Heart left ventricle (tissue), 16 donors: ENCODE data around the gene PLCB4. TPM values are rescaled to one million over a fixed set of nuclear protein-coding genes. Genes with fewer than 3 reads are reported as not detected.

Experiments used
- ATAC-seq, 4 donors: fragments of 200-7000 bp; cut with Tn5 transposase; one replicate each; pipeline ENCODE4 v1.9.1; 2020 to 2022; ENCODE audit warnings: moderate library complexity in 4 of 4, mild to moderate bottlenecking in 3 of 4, moderate number of reproducible peaks in 1 of 4
- DNase-seq, 5 donors: peaks; one replicate each; pipeline ENCODE4 v3.0.0-alpha.2; 2020
- H3K27ac ChIP-seq, 12 donors: fragments of 200-600 bp; sonication (generic) in 4 of 12; one replicate each; pipeline versions ENCODE4 v1.5.0 to v1.8.0; 2016 to 2022; ENCODE audit warnings: mild to moderate bottlenecking in 2 of 12
- H3K27me3 ChIP-seq, 9 donors: fragments of 200-600 bp; sonication (generic) in 2 of 9; one replicate each; pipeline versions ENCODE4 v1.5.1 to v1.8.0; 2016 to 2022; ENCODE audit warnings: mild to moderate bottlenecking in 3 of 9
- H3K36me3 ChIP-seq, 9 donors: fragments of 200-600 bp; sonication (generic) in 2 of 9; one replicate each; pipeline versions ENCODE4 v1.5.0 to v1.8.0; 2018 to 2022; ENCODE audit warnings: mild to moderate bottlenecking in 2 of 9
- H3K4me1 ChIP-seq, 12 donors: fragments of 200-600 bp; sonication (generic) in 4 of 12; one replicate each; pipeline versions ENCODE4 v1.5.0 to v1.8.0; 2016 to 2022; ENCODE audit warnings: mild to moderate bottlenecking in 3 of 12
- H3K4me3 ChIP-seq, 12 donors: fragments of 200-600 bp; sonication (generic) in 4 of 12; one replicate each; pipeline versions ENCODE4 v1.5.0 to v1.8.0; 2017 to 2022; ENCODE audit warnings: mild to moderate bottlenecking in 9 of 12, moderate library complexity in 4 of 12
- H3K9me3 ChIP-seq, 12 donors: fragments of 200-600 bp; sonication (generic) in 4 of 12; one replicate each; pipeline versions ENCODE4 v1.5.0 to v1.8.0; 2016 to 2022; ENCODE audit warnings: mild to moderate bottlenecking in 1 of 12
- CTCF ChIP-seq, 12 donors: fragments of 200-600 bp; sonication (generic) in 4 of 12; IDR thresholded peaks; one replicate each; pipeline versions ENCODE4 v1.5.0 to v1.8.0; 2018 to 2022; ENCODE audit warnings: antibody characterized with exemption in 12 of 12, mild to moderate bottlenecking in 5 of 12
- POLR2A ChIP-seq, 2 donors: fragments of 450-650 bp; IDR thresholded peaks; one replicate each; pipeline ENCODE4 v1.6.1; 2017; ENCODE audit warnings: antibody characterized with exemption in 2 of 2, mild to moderate bottlenecking in 2 of 2, moderate library complexity in 2 of 2
- WGBS, 4 donors: extraction: QIAGEN DNeasy Blood & Tissue Kit in 2 of 4; methylation state at CpG; one replicate each; pipeline versions ENCODE4 v1.1.5 to v1.1.7; 2013 to 2018; 5-methylcytosine and 5-hydroxymethylcytosine counted together
- intact Hi-C, 10 donors: fragments of 100-400 bp; cut with DNase I; formaldehyde crosslinking; loops; one replicate each; pipeline versions ENCODE4 v1.11.1 to v1.14.2; 2022
- polyA plus RNA-seq, 2 donors: library from polyadenylated mRNA; stranded (reverse); fragments of 200-250 nt; gene quantifications; one replicate each; pipeline ENCODE4 v1.2.3, GENCODE V29; 2013
- total RNA-seq, 9 donors: library from RNA; depleted of rRNA in 2 of 9; stranded (reverse); fragments of >200 nt in 2 of 9; fragmentation: NEBNext Ultra II Directional in 3 of 9; extraction: Animal tissue kit (Norgen Biotek cat#: 25700) in 3 of 9; gene quantifications; one replicate each; pipeline versions ENCODE4 v1.1.0 to v1.2.4, GENCODE V29; 2016 to 2023
- donor health status: ischemic (EF 13 %, LVEDD 7.1; RV severe dilation, severe dysfunction).
- donor health status: healthy with polysubstance abuse.
- donor health status: DM: no; HTN: yes; CAD: no.
- donor health status: DM: no; HTN: no; CAD: no.
- donor health status: ischemic (EF 25% LVEDD 6.9; RV normal size, moderate dysfunction).
- donor health status: ischemic (EF 25% LVEDD 5.7; RV mildly dilated, moderate dysfunction).
- donor health status: healthy.
- donor health status: DM: yes; HTN: yes; CAD: no.
- donor health status: ischemic (EF 35%, LVEDD 5.7; RV mildly dilated, moderate dysfunction).
- donor health status: nonischemic (EF 11% LVEDD 7.7; RV severe dilation, severe dysfunction).
- donor health status: DM: yes; HTN: yes; CAD: no.
- donor health status: PGD.
- donor health status: ischemic (EF 29% LVEDD 5.4; RV normal size, mild dysfunction).
- donor health status: nonischemic (EF 23%, LVEDD 6.1; RV moderate dilation, normal function).

The PLCB4 gene
- total and polyA plus RNA-seq, 11 donors, result 8.4 to 31.8 (median 18.5) TPM

DNA sequence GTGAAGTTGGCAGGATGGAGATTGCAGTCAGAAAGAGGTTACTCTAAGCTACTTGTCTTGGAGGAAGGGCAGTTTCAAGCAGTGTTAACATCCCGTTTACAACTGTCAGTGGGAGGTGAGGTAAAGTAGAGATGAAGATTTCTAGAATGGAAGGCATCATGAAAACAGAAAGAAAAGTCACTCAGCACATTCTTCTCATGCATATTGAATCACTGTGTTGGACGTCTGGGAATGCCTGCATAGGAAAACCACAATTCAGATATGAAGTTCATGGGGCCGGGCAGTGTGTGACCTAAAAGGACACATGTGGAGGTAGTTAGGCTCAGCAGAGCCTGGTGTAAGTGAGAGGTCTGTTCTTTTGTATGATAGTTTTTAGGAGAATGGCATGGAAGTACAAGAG is 372.0 kb downstream of the PLCB4 start:
- intact Hi-C loops, result loop anchor here in 1 of 10 donors (10.0 kb wide), 1 partner anchor 56 kb away; no protein-coding TSS in a partner anchor
- Histone ChIP-seq H3K4me3 (no peak overlapping the region), H3K4me1 (no peaks in the 10 kb centered on the region), H3K27me3 (no peaks in the 10 kb centered on the region), H3K36me3 (peaks cover 2 to 100% (median 80%) of the 10 kb centered on the region in 9 donors), H3K27ac (no peak overlapping the region), H3K9me3 (peaks cover 0 to 11% (median 0%) of the 10 kb centered on the region in 12 donors)
- DNase-seq (no peak), ATAC-seq (no peak)
- TF ChIP-seq POLR2A (IDR thresholded peaks at IDR 0.05), result no peak
- 79 to 81% (median 81%) methylated on average over 3 of the region's 3 CpGs for WGBS, 4 donors

- Histone ChIP-seq H3K9me3 (peaks cover 0 to 11% (median 0%) of the 10 kb centered on the region in 12 donors), H3K36me3 (peaks cover 2 to 100% (median 74%) of the 10 kb centered on the region in 9 donors), H3K27me3 (no peaks in the 10 kb centered on the region), H3K4me3 (no peak overlapping the region), H3K4me1 (no peaks in the 10 kb centered on the region), H3K27ac (no peak overlapping the region)
- DNase-seq (no peak), ATAC-seq (no peak)
- intact Hi-C loops, result loop anchor here in 1 of 10 donors (10.0 kb wide), 1 partner anchor 57 kb away; no protein-coding TSS in a partner anchor
- TF ChIP-seq POLR2A (IDR thresholded peaks at IDR 0.05) (no peak), CTCF (IDR thresholded peaks at IDR 0.05) (no peak)
- WGBS, 4 donors, result 68 to 97% (median 95%) methylated on average over 3 of the region's 3 CpGs
Measured at GRCh38 chr20:9441948-9442347, 373.1 kb downstream of the PLCB4 start.

DNA sequence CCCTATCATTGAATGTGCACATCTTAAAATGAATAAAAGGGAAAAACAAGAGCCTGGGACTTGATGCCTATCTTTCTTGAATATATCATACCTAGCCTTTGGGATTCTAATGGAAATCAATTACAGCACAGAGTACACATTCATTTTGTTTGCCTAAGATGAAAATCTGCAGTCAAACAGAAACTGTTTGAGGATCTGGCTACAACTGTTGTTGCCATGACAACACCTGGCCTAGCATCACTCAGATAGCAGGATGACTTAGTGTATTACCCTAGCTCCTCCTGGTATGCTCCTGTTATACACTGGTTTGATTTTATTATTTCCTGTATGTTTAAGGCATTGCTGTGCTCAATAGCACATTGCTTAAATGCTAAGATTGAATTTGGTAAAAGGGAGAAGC is 374.0 kb downstream of the PLCB4 start:
- ATAC-seq (no peak), DNase-seq (no peak)
- peaks cover 2 to 100% (median 66%) of the 10 kb centered on the region in 9 donors for H3K36me3 ChIP-seq
- H3K27me3 ChIP-seq, result no peaks in the 10 kb centered on the region
- no peak overlapping the region for H3K4me3 ChIP-seq
- intact Hi-C loops, result loop anchor here in 1 of 10 donors (10.0 kb wide), 1 partner anchor 58 kb away; no protein-coding TSS in a partner anchor
- H3K4me1 ChIP-seq, result no peaks in the 10 kb centered on the region
- H3K27ac ChIP-seq, result no peak overlapping the region
- TF ChIP-seq POLR2A (IDR thresholded peaks at IDR 0.05) (no peak), CTCF (IDR thresholded peaks at IDR 0.05) (no peak)
- peaks cover 0 to 11% (median 0%) of the 10 kb centered on the region in 12 donors for H3K9me3 ChIP-seq

GRCh38 chr20:9444921-9445320 is 376.0 kb downstream of the PLCB4 start:
- no peaks in the 10 kb centered on the region for H3K27me3 ChIP-seq
- peaks cover 0 to 99% (median 48%) of the 10 kb centered on the region in 9 donors for H3K36me3 ChIP-seq
- no peaks in the 10 kb centered on the region for H3K4me1 ChIP-seq
- DNase-seq, result no peak
- no peaks in the 10 kb centered on the region for H3K9me3 ChIP-seq
- H3K27ac ChIP-seq, result no peak overlapping the region
- intact Hi-C loops, result loop anchor here in 1 of 10 donors (10.0 kb wide), 1 partner anchor 60 kb away; no protein-coding TSS in a partner anchor
- ATAC-seq, result no peak
- H3K4me3 ChIP-seq, result no peak overlapping the region
- TF ChIP-seq CTCF (IDR thresholded peaks at IDR 0.05), result no peak
- TF ChIP-seq POLR2A (IDR thresholded peaks at IDR 0.05), result no peak
- 39 to 71% (median 56%) methylated on average over 2 of the region's 2 CpGs for WGBS, 4 donors

DNA sequence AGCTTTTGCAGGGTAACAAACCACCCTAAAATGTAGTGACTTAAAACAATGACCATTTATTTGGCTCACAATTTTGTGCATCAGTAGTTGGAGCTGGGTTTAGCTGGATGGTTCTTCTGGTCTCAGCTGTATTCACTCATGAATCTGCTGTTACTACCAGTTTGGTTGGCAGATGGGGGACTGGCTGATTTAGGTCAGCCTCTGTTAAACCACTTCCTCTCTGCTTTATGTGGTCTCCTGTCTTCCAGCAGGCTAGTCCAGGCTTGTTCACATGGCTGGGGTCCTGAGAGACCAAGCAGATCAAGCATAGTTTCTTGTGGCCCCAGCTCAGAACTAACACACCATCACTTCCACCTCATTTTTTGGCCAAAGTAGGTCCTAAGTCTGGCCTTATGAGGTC is 378.3 kb downstream of the PLCB4 start:
- H3K27me3 ChIP-seq, result no peaks in the 10 kb centered on the region
- H3K36me3 ChIP-seq, result peaks cover 0 to 99% (median 26%) of the 10 kb centered on the region in 9 donors
- H3K4me1 ChIP-seq, result no peaks in the 10 kb centered on the region
- ATAC-seq (no peak), DNase-seq (no peak)
- no peak for TF ChIP-seq POLR2A (IDR thresholded peaks at IDR 0.05)
- no peak for TF ChIP-seq CTCF (IDR thresholded peaks at IDR 0.05)
- no peak overlapping the region for H3K27ac ChIP-seq
- H3K9me3 ChIP-seq, result no peaks in the 10 kb centered on the region
- intact Hi-C loops, result loop anchor here in 1 of 10 donors (10.0 kb wide), 1 partner anchor 62 kb away; no protein-coding TSS in a partner anchor
- no peak overlapping the region for H3K4me3 ChIP-seq
